ENCODE measurements around the gene FLNC. TPM values are rescaled to one million over a fixed set of nuclear protein-coding genes. Genes with fewer than 3 reads are reported as not detected.

Gene FLNC
- total and polyA plus RNA-seq, 2 donors (not counting 3 experiments of a cell fraction or from before 2014, with no cell fraction given) = 19.5 to 81.9 TPM

DNA sequence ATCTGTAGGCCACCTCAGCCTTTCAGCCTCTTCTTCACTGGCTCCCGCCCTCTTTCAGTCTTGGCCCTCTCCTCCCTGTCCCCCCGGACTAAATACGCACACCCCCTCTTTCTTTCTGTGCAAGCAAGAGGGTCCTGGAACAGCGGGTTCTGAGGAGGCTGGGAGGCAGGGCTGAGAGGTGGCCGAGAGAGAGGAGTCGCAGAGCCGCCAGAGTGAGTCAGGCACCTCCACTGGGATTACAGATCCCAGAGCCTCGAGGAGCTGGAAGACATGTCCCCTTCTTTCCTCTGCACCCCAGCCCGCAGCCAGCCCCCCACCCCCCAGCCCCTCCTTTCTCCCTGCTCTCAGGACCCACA is 38.3 kb upstream of the FLNC start:
- dilution Hi-C loops (cut with MboI; ENCODE audit: extremely low pct_ligation_motif_present, low sequenced_read_pairs) (no loop called here), intact Hi-C loops (cut with micrococcal nuclease) (loop anchor here (1.0 to 2.0 kb wide), 2 partner anchors 41 to 71 kb away; no protein-coding TSS in a partner anchor)
- DNase-seq (ENCODE audit: low read depth, low spot score) (no peak), FAIRE-seq (no peak)
- peak overlapping the region in 1 of 3 experiments; percentile 55 for H3K4me3 ChIP-seq (replicated peaks in 1 of 3; ENCODE audit: insufficient read depth in 1 of 3, low read depth in 1 of 3, low read length in 3 of 3)
- POLR2A ChIA-PET = no interaction called here
- no peaks in the 10 kb centered on the region for H4K20me1 ChIP-seq (replicated peaks; ENCODE audit: control insufficient read depth, extremely low read depth, insufficient read depth, low read length)
- TF ChIP-seq GATA2 (IDR thresholded peaks at IDR 0.05; ENCODE audit: insufficient read depth, insufficient read length, low read depth, low read length) (no peak), EZH2 (IDR thresholded peaks at IDR 0.05; ENCODE audit: borderline replicate concordance, low read depth, low read length, severe bottlenecking) (no peak), MYC (IDR thresholded peaks at IDR 0.05; ENCODE audit: low read depth, low read length) (no peak), FOS (IDR thresholded peaks at IDR 0.05; ENCODE audit: borderline replicate concordance, insufficient read depth, low read length) (no peak), JUN (IDR thresholded peaks at IDR 0.05; ENCODE audit: borderline replicate concordance, insufficient read depth, insufficient read length, low read depth) (no peak)
- TF ChIP-seq, protein P1, sequence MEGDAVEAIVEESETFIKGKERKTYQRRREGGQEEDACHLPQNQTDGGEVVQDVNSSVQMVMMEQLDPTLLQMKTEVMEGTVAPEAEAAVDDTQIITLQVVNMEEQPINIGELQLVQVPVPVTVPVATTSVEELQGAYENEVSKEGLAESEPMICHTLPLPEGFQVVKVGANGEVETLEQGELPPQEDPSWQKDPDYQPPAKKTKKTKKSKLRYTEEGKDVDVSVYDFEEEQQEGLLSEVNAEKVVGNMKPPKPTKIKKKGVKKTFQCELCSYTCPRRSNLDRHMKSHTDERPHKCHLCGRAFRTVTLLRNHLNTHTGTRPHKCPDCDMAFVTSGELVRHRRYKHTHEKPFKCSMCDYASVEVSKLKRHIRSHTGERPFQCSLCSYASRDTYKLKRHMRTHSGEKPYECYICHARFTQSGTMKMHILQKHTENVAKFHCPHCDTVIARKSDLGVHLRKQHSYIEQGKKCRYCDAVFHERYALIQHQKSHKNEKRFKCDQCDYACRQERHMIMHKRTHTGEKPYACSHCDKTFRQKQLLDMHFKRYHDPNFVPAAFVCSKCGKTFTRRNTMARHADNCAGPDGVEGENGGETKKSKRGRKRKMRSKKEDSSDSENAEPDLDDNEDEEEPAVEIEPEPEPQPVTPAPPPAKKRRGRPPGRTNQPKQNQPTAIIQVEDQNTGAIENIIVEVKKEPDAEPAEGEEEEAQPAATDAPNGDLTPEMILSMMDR (IDR thresholded peaks at IDR 0.05; ENCODE audit: extremely low read depth in 1 of 2, insufficient read depth in 1 of 2, low read depth in 1 of 2, low read length in 2 of 2) = no peak
- TF ChIP-seq, protein P2, sequence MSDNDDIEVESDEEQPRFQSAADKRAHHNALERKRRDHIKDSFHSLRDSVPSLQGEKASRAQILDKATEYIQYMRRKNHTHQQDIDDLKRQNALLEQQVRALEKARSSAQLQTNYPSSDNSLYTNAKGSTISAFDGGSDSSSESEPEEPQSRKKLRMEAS (IDR thresholded peaks at IDR 0.05; ENCODE audit: insufficient read depth, insufficient read length) = no peak
- H3K9me1 ChIP-seq (replicated peaks; ENCODE audit: control insufficient read depth, extremely low read depth, insufficient read depth, low read length) = no peaks in the 10 kb centered on the region
- H3K27ac ChIP-seq (ENCODE audit: insufficient read depth, low read depth, low read length) = no peak overlapping the region
- no TSS peak for BruUV-seq (replicated peaks)
- H3K9ac ChIP-seq (replicated peaks; ENCODE audit: extremely low read depth, insufficient read depth, low read length) = no peak overlapping the region
- H3K36me3 ChIP-seq (ENCODE audit: control insufficient read depth in 2 of 2, extremely low read depth in 1 of 2, insufficient read depth in 2 of 2, low read length in 2 of 2) = no peaks in the 10 kb centered on the region
- CTCF ChIA-PET = interaction anchor here (0.7 to 1.2 kb wide), 2 partner anchors 91 to 290 kb away, joined by 3 to 4 read pairs; no protein-coding TSS in a partner anchor
- peaks cover 4% of the 10 kb centered on the region for H3K4me1 ChIP-seq (ENCODE audit: control insufficient read depth, extremely low read depth, insufficient read depth, low read length)
- H2AFZ ChIP-seq (ENCODE audit: low read depth, low read length) = peak overlapping the region; percentile 96
- H3K4me2 ChIP-seq (ENCODE audit: insufficient read depth, low read length) = peak overlapping the region; percentile 83
- no peaks in the 10 kb centered on the region for H3K79me2 ChIP-seq (ENCODE audit: control insufficient read depth, insufficient read depth, low read length)
- no peaks in the 10 kb centered on the region for H3K9me3 ChIP-seq (replicated peaks; ENCODE audit: control insufficient read depth, insufficient read depth, low read length)
- H3K27me3 ChIP-seq (ENCODE audit: control insufficient read depth in 2 of 2, insufficient read depth in 2 of 2, low read length in 2 of 2) = peaks cover 16 to 32% of the 10 kb centered on the region in 2 experiments

Data from endothelial cell of umbilical vein (primary cell).